GM13977 (cell line): ENCODE measurements around the gene TSHR.

ENCODE experiments used
- DNase-seq: peaks from one replicate; pipeline ENCODE4 v3.0.0; 2012; ENCODE audit warnings: low spot score
- in situ Hi-C: fragments of 300-500 bp; cut with MboI; formaldehyde crosslinking; loops from one replicate; pipeline ENCODE4 v1.12.0; 2022; ENCODE audit warnings: low sequenced_read_pairs, low pct_unique_long_range_greater_than_20kb, mixed read lengths, inconsistent platforms; ENCODE audit not compliant: unreplicated experiment
- TF ChIP-seq, protein P1 (sequence below): IDR thresholded peaks from 2 replicates; pipeline ENCODE4 v1.5.1; 2012; ENCODE audit warnings: mild to moderate bottlenecking, control low read depth; ENCODE audit not compliant: insufficient read depth; ENCODE audit errors: extremely low read depth, missing control alignments

The TSHR gene

DNA sequence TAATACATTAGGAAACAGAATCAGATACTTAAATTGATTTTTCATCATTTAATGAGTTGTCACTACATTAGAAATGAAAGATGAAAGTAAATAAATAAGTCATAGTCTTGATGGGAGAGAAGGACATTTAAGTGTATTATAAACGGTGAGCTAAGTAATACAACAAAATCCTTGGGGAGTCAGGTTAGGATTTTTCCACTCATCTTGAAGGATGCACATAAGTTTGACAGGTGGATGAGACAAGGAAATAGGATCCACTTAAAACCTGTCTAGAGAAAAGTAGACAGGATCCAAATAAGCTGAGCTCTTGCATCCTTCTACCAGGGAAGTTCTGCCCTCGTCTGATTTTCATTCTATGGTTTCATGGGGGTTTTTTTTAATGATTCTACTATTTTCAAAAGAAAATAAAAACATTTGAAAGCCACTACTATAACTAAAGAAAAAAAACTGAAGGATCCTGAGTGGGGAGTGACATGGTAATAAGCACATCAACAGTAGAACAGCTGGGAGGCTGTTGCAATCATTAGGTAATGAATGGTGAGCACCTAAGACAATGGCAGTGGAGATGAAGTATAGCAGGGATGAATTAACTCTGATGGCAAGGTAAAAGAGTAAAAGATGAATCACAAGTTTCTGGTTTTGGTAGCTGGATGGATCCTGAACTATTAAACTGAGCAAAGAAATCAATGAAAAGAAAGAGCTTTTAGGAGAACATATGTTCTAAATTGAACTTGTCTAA lies 30.9 kb upstream of the TSHR start:
- in situ Hi-C loops, result no loop called here
- TF ChIP-seq, protein P1, sequence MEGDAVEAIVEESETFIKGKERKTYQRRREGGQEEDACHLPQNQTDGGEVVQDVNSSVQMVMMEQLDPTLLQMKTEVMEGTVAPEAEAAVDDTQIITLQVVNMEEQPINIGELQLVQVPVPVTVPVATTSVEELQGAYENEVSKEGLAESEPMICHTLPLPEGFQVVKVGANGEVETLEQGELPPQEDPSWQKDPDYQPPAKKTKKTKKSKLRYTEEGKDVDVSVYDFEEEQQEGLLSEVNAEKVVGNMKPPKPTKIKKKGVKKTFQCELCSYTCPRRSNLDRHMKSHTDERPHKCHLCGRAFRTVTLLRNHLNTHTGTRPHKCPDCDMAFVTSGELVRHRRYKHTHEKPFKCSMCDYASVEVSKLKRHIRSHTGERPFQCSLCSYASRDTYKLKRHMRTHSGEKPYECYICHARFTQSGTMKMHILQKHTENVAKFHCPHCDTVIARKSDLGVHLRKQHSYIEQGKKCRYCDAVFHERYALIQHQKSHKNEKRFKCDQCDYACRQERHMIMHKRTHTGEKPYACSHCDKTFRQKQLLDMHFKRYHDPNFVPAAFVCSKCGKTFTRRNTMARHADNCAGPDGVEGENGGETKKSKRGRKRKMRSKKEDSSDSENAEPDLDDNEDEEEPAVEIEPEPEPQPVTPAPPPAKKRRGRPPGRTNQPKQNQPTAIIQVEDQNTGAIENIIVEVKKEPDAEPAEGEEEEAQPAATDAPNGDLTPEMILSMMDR, result no peak

DNA sequence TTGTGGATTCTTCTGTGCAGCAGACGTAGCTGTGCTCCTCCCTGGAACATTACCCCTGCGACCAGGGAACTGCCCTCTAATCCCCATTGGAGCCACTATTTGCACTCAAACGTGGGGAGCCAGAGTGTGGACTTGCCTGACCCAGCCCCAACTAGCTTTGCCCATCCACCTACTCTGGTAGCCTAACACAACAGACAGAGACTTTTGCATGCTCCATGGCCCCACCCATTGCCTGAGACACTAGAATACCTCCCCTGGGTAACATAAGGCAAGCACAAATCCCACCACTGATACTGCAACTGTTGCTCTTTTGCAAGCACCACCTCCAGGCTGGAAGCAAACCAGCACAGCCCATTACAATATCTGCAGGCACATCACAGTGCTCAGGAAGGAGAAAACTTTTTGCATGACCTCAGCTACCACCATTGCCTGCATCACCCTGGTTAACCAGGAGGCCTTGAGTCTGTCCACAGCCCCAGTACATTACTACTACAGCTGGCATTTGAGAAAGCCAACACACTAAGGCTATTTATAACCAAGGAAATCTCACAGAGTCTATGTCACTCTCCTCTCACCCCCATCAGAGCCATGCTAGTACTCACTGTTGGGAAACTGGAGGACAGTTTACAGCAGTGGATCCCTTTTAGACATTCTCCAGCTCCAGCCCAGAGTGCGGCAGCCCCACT lies 28.9 kb upstream of the TSHR start:
- TF ChIP-seq, protein P1, result no peak
- in situ Hi-C loops, result no loop called here
- DNase-seq, result no peak

More for the DNA sequence above, 30.9 kb upstream of the TSHR start:
- no peak for DNase-seq

DNA sequence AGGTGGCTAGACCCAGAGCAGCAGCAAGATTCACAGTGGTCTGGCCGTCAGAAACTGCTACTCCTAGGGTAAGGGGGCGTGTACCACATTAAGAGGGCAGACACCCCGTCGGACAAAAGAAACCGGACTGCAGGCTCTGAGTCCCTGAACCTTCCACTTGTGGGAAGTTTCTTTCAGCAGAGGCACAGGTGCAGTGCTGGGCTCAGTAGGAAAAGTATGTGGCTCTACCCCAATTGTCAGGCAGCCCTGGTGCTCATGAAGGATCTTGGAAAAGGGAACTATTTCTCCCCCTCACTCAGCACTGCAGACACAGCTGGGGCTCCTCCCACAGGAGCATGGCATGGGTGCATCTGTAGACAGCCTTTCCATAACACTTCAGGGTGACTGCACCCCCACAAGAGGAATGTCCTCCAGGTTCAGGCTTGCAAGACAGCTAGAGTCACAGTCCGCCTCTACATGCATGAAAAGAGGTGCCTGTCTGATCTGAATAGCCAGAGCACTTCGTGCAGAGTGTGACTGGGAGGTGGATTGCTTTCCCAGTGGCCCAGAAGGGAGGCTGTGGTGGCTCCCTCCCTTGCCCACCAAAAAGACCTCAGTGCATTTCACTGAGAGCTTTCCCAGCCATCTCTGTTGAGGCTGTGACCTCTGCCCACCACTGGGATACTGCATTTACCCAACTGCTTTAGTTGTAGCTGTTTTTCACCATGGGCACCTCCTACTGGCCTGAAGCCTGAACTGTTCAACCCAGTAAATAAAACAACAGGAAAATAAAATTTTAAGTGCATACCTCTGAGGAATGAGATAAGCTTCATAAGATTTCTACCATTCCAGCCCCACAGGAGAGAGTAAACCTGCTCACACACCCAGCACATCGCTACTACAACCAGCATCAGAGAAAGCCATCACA lies 28.1 kb upstream of the TSHR start:
- TF ChIP-seq, protein P1, result no peak
- DNase-seq, result no peak
- in situ Hi-C loops, result no loop called here

DNA sequence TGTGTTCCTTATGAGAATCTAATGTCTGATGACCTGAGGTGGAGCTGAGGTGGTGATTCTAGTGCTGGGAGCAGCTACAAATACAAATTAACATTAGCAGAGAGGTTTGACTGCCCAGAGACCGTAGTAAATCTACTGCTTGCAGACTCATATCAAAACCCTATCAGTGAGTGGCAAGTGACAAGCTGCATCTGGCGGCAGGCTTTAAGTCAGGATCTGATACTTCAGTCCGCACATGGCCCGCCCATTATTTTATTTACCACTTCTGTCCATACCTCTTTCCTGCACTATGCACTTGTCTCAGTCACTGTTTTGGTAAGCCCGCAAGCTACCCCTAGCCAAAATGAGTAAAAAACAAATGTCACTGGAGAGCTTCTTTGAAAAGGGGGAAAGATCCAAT lies 25.3 kb upstream of the TSHR start:
- DNase-seq, result no peak
- TF ChIP-seq, protein P1, result no peak
- in situ Hi-C loops, result no loop called here

DNA sequence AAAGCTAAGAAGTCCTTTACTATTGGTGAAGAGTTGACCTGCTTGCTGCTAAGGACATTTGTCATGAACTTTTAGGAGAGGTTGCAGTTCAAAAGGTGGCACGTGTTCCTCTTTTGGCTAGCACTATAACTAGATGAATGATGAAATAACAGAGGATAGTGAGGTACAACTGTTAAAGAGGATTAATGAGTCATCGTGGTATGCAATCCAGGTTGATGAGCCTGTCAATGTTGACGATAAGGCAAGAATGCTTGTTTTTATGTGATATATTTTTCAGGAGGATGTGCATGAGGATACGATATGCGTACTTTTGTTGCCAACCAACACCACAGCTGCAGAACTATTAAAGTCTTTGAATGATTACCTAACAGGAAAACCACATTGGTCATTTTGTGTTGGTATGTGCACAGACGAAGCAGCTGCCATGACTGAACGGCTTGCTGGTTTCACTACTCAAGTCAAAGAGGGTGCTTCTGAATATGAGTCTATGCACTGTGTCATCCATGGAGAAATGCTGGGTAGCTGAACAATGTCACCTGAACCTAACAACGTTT lies 24.5 kb upstream of the TSHR start:
- TF ChIP-seq, protein P1, result no peak
- DNase-seq, result peak; percentile 48
- in situ Hi-C loops, result no loop called here

DNA sequence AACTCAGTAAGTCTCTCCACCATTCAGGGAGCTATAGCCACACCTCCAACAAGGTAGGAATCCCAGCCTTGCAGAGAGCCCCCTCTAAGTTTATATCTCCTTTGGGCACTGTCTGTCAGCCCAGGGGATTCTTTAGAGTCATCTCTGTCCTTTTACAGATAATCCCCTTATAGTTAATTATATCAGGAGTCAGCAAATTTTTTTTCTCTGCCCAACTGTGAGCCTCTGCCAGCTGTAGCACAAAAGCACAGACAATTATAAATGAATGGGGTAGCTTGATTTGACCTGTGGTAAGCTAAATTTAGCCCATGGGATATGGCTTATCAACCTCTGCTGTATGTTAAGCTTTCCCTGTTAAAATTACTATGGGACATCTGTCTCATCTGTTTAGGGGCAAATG lies 22.1 kb upstream of the TSHR start:
- TF ChIP-seq, protein P1, result no peak
- in situ Hi-C loops, result no loop called here
- no peak for DNase-seq
